Calu3 (cell line): ENCODE results near the gene MMS19. TPM values are rescaled to one million over a fixed set of nuclear protein-coding genes. Genes with fewer than 3 reads are reported as not detected.

Experiments used
- BruUV-seq: library from RNA; stranded (reverse); fragments of 400-500 nt; replicated peaks from 2 replicates; lab custom pipeline; 2021; lab: Mats Ljungman, UMichigan
- CTCF ChIA-PET: fragments of 300-600 bp; sonication (Branson Sonifier 250); formaldehyde crosslinking; loops from one replicate; lab custom pipeline; 2022; ENCODE audit warnings: antibody characterized with exemption; lab: Charles Lee
- DNase-seq: peaks from one replicate; pipeline ENCODE4 v3.0.0; 2022
- H3K27ac Mint-ChIP-seq: one replicate; pipeline ENCODE4 v1.8.0; 2022; ENCODE audit warnings: mixed read lengths; ENCODE audit not compliant: unreplicated experiment
- H3K27me3 Mint-ChIP-seq: one replicate; pipeline ENCODE4 v1.8.0; 2022; ENCODE audit warnings: mixed read lengths; ENCODE audit not compliant: unreplicated experiment
- H3K36me3 Mint-ChIP-seq: one replicate; pipeline ENCODE4 v1.8.0; 2022; ENCODE audit warnings: mild to moderate bottlenecking, moderate library complexity, mixed read lengths; ENCODE audit not compliant: insufficient read depth, unreplicated experiment
- H3K4me1 Mint-ChIP-seq: one replicate; pipeline ENCODE4 v1.8.0; 2022; ENCODE audit warnings: mild to moderate bottlenecking, low read depth, mixed read lengths; ENCODE audit not compliant: unreplicated experiment
- H3K4me3 Mint-ChIP-seq: one replicate; pipeline ENCODE4 v1.8.0; 2022; ENCODE audit warnings: mild to moderate bottlenecking, low read depth, moderate library complexity, mixed read lengths; ENCODE audit not compliant: unreplicated experiment
- H3K9me3 Mint-ChIP-seq: one replicate; pipeline ENCODE4 v1.8.0; 2022; ENCODE audit warnings: low read depth, mixed read lengths; ENCODE audit not compliant: unreplicated experiment
- intact Hi-C: fragments of 100-400 bp; cut with micrococcal nuclease; formaldehyde crosslinking; loops from one replicate; pipeline ENCODE4 v1.10.0; 2022; ENCODE audit not compliant: unreplicated experiment
- total RNA-seq: library from RNA; stranded (reverse); gene quantifications from 2 replicates; pipeline ENCODE4 v1.2.3, GENCODE V29; 2022
- TF ChIP-seq, protein P1 (sequence below): fragments of 200-600 bp; IDR thresholded peaks from one replicate; pipeline ENCODE4 v1.8.0; 2022; ENCODE audit warnings: antibody characterized with exemption; ENCODE audit not compliant: unreplicated experiment

Gene MMS19
- total RNA-seq, 1 experiment from 2014 or later, result 46.5 TPM

- Mint-ChIP-seq H3K36me3 (peaks cover 28% of the 10 kb centered on the region), H3K9me3 (no peaks in the 10 kb centered on the region), H3K27ac (no peak overlapping the region), H3K4me3 (no peak overlapping the region), H3K4me1 (peaks cover 15% of the 10 kb centered on the region), H3K27me3 (no peaks in the 10 kb centered on the region)
- CTCF ChIA-PET, result no interaction called here
- no TSS peak for BruUV-seq
- TF ChIP-seq, protein P1, sequence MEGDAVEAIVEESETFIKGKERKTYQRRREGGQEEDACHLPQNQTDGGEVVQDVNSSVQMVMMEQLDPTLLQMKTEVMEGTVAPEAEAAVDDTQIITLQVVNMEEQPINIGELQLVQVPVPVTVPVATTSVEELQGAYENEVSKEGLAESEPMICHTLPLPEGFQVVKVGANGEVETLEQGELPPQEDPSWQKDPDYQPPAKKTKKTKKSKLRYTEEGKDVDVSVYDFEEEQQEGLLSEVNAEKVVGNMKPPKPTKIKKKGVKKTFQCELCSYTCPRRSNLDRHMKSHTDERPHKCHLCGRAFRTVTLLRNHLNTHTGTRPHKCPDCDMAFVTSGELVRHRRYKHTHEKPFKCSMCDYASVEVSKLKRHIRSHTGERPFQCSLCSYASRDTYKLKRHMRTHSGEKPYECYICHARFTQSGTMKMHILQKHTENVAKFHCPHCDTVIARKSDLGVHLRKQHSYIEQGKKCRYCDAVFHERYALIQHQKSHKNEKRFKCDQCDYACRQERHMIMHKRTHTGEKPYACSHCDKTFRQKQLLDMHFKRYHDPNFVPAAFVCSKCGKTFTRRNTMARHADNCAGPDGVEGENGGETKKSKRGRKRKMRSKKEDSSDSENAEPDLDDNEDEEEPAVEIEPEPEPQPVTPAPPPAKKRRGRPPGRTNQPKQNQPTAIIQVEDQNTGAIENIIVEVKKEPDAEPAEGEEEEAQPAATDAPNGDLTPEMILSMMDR, result no peak
- intact Hi-C loops, result no loop called here
- DNase-seq, result no peak
Observed at GRCh38 chr10:97444212-97444611, 54.0 kb downstream of the MMS19 start.

DNA sequence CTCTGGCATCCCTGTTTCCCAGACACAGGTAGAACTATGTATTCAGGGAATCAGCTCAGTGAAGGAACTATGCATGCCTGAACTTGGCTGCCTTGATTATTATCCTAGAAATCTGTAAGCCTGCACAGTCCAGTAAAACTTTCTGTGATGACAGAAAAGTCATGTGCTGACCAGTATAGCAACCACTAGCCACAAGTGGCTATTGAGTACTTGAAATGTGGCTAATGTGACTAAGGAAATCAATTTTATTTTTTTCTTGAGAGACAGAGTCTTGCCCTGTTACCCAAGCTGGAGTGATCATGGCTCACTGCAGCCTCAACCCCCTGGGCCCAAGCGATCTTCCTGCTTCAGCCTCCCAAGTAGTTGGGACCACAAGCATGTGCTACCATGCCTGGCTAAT, 55.9 kb downstream of the MMS19 start:
- Mint-ChIP-seq H3K4me3 (no peak overlapping the region), H3K9me3 (no peaks in the 10 kb centered on the region), H3K4me1 (peaks cover 15% of the 10 kb centered on the region), H3K27ac (no peak overlapping the region), H3K27me3 (no peaks in the 10 kb centered on the region), H3K36me3 (peaks cover 33% of the 10 kb centered on the region)
- CTCF ChIA-PET, result no interaction called here
- DNase-seq, result no peak
- TF ChIP-seq, protein P1, result no peak
- BruUV-seq, result no TSS peak
- intact Hi-C loops, result no loop called here

DNA sequence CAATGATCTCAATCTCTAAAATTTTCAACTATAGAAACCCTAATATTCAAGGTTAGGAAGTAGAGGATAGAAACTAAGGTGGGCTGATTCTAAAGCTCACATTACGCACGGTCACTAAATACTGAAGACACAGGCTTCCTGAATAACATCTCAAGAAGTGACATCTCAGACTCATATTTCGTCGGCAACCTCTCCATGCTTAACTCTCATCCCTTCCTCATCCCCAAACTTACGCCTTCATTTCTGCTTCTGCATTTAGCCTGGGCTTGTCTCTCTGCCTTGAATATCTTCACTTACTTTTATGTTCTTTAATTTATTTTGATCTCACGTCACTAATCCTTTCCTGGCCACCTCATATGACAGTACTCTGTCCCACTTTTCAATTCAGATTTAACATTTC, 63.0 kb downstream of the MMS19 start:
- TF ChIP-seq, protein P1, result no peak
- Mint-ChIP-seq H3K27ac (no peak overlapping the region), H3K27me3 (no peaks in the 10 kb centered on the region), H3K9me3 (no peaks in the 10 kb centered on the region), H3K36me3 (peaks cover 27% of the 10 kb centered on the region), H3K4me1 (no peaks in the 10 kb centered on the region), H3K4me3 (no peak overlapping the region)
- intact Hi-C loops, result no loop called here
- CTCF ChIA-PET, result no interaction called here
- BruUV-seq, result no TSS peak
- DNase-seq, result no peak

- no TSS peak for BruUV-seq
- Mint-ChIP-seq H3K36me3 (peaks cover 31% of the 10 kb centered on the region), H3K27me3 (no peaks in the 10 kb centered on the region), H3K9me3 (no peaks in the 10 kb centered on the region), H3K4me3 (no peak overlapping the region), H3K4me1 (no peaks in the 10 kb centered on the region), H3K27ac (no peak overlapping the region)
- intact Hi-C loops, result no loop called here
- CTCF ChIA-PET, result no interaction called here
- TF ChIP-seq, protein P1, result no peak
- DNase-seq, result no peak
Observed at GRCh38 chr10:97434557-97434956, 63.7 kb downstream of the MMS19 start.
